Neural cell (in vitro differentiated cells): ENCODE data around the gene BEND7. TPM values are rescaled to one million over a fixed set of nuclear protein-coding genes. Genes with fewer than 3 reads are reported as not detected.

Experiments used
- H2AFZ ChIP-seq: fragments of 200-600, 300-800 bp; sonication (generic), shearing (Covaris generic); 2 replicates; pipeline ENCODE4 v1.6.0; 2014; ENCODE audit warnings: low read depth, mild to moderate bottlenecking, antibody characterized with exemption, low read length, moderate library complexity
- H3F3A ChIP-seq: fragments of 200-600 bp; shearing (Covaris generic); 2 replicates; pipeline ENCODE4 v1.6.1; 2016; ENCODE audit warnings: mild to moderate bottlenecking, moderate library complexity, mixed read lengths, antibody characterized with exemption, low read length; ENCODE audit not compliant: insufficient read depth, poor library complexity, severe bottlenecking
- H3K27ac ChIP-seq: fragments of 200-600, 300-800 bp; sonication (generic), shearing (Covaris generic); 2 replicates; pipeline ENCODE4 v1.5.1; 2014; ENCODE audit warnings: mild to moderate bottlenecking, low read length, moderate library complexity
- H3K27me3 ChIP-seq: fragments of 300-800, 200-600 bp; sonication (generic), shearing (Covaris generic); 2 replicates; pipeline ENCODE4 v1.6.0; 2014; ENCODE audit warnings: mild to moderate bottlenecking, low read depth, low read length, moderate library complexity; ENCODE audit not compliant: insufficient read depth
- H3K36me3 ChIP-seq: fragments of 300-800, 200-600 bp; sonication (generic), shearing (Covaris generic); 2 replicates; pipeline ENCODE4 v1.5.1; 2014; ENCODE audit warnings: mild to moderate bottlenecking, antibody characterized with exemption, low read length, moderate library complexity; ENCODE audit not compliant: insufficient read depth
- H3K4me2 ChIP-seq: fragments of 300-800, 200-600 bp; sonication (generic), shearing (Covaris generic); 2 replicates; pipeline ENCODE4 v1.6.0; 2014; ENCODE audit warnings: mild to moderate bottlenecking, low read length
- H3K4me3 ChIP-seq: fragments of 300-800, 200-600 bp; sonication (generic), shearing (Covaris generic); 2 replicates; pipeline ENCODE4 v1.5.1; 2014; ENCODE audit warnings: mild to moderate bottlenecking, low read length, moderate library complexity
- H3K79me2 ChIP-seq: fragments of 200-600 bp; shearing (Covaris generic); replicated peaks from 2 replicates; pipeline ENCODE4 v1.6.0; 2014; ENCODE audit warnings: mild to moderate bottlenecking, low read length, moderate library complexity; ENCODE audit not compliant: insufficient read depth
- H3K9ac ChIP-seq: fragments of 300-800, 200-600 bp; sonication (generic), shearing (Covaris generic); 2 replicates; pipeline ENCODE4 v1.6.1; 2016; ENCODE audit warnings: mild to moderate bottlenecking, low read length, mixed read lengths
- H3K9me2 ChIP-seq: fragments of 200-600 bp; shearing (Covaris generic); 2 replicates; pipeline ENCODE4 v1.6.1; 2016; ENCODE audit warnings: mild to moderate bottlenecking, low read length, mixed read lengths; ENCODE audit not compliant: insufficient read depth
- H3K9me3 ChIP-seq: fragments of 200-600, 300-800 bp; sonication (generic), shearing (Covaris generic); 2 replicates; pipeline ENCODE4 v1.6.1; 2016; ENCODE audit warnings: mild to moderate bottlenecking, mixed run types, low read length, moderate library complexity, mixed read lengths
- H4K20me1 ChIP-seq: fragments of 200-600 bp; shearing (Covaris generic); 2 replicates; pipeline ENCODE4 v1.6.1; 2016; ENCODE audit warnings: mild to moderate bottlenecking, mixed run types; ENCODE audit not compliant: insufficient read depth
- EP300 ChIP-seq: fragments of 450-650 bp; conservative IDR thresholded peaks from 2 replicates; pipeline ENCODE4 v1.6.1; 2014; ENCODE audit warnings: antibody characterized with exemption, mild to moderate bottlenecking, moderate library complexity; ENCODE audit not compliant: poor library complexity, severe bottlenecking
- EZH2 ChIP-seq: fragments of 200-600, 300-800 bp; shearing (Covaris generic), sonication (generic); IDR thresholded peaks from 2 replicates; pipeline ENCODE4 v1.6.1; 2014; ENCODE audit warnings: antibody characterized with exemption, low read length, borderline replicate concordance, mild to moderate bottlenecking; ENCODE audit not compliant: insufficient read depth, poor library complexity, severe bottlenecking
- MXI1 ChIP-seq: fragments of 450-650 bp; conservative IDR thresholded peaks from 2 replicates; pipeline ENCODE4 v1.6.1; 2014; ENCODE audit warnings: antibody characterized with exemption, mild to moderate bottlenecking; ENCODE audit not compliant: poor library complexity, severe bottlenecking
- POLR2AphosphoS5 ChIP-seq: IDR thresholded peaks from 2 replicates; pipeline ENCODE4 v1.6.1; 2012
- RAD21 ChIP-seq: fragments of 450-650 bp; conservative IDR thresholded peaks from 2 replicates; pipeline ENCODE4 v1.6.1; 2014; ENCODE audit warnings: antibody characterized with exemption, mild to moderate bottlenecking, moderate library complexity
- SMC3 ChIP-seq: fragments of 450-650 bp; conservative IDR thresholded peaks from 2 replicates; pipeline ENCODE4 v1.6.1; 2014; ENCODE audit warnings: antibody characterized with exemption, mild to moderate bottlenecking, moderate library complexity; ENCODE audit not compliant: poor library complexity
- TAF1 ChIP-seq: IDR thresholded peaks from 2 replicates; pipeline ENCODE4 v1.6.1; 2012; ENCODE audit warnings: low read depth
- polyA plus RNA-seq: library from polyadenylated mRNA; depleted of rRNA; stranded (reverse); fragments of >200 nt; gene quantifications from 2 replicates; pipeline ENCODE4 v1.2.3, GENCODE V29; 2014
- TF ChIP-seq, protein P1 (sequence below): fragments of 450-650 bp; IDR thresholded peaks from 2 replicates; pipeline ENCODE4 v1.5.1; 2014; ENCODE audit warnings: antibody characterized with exemption, mild to moderate bottlenecking, moderate library complexity; ENCODE audit not compliant: poor library complexity, severe bottlenecking
- TF ChIP-seq, protein P2 (sequence below): IDR thresholded peaks from 2 replicates; pipeline ENCODE4 v1.6.1; 2012; ENCODE audit warnings: borderline replicate concordance

BEND7 gene
- polyA plus RNA-seq, 1 donor from 2014 or later, result 5.1 TPM

DNA sequence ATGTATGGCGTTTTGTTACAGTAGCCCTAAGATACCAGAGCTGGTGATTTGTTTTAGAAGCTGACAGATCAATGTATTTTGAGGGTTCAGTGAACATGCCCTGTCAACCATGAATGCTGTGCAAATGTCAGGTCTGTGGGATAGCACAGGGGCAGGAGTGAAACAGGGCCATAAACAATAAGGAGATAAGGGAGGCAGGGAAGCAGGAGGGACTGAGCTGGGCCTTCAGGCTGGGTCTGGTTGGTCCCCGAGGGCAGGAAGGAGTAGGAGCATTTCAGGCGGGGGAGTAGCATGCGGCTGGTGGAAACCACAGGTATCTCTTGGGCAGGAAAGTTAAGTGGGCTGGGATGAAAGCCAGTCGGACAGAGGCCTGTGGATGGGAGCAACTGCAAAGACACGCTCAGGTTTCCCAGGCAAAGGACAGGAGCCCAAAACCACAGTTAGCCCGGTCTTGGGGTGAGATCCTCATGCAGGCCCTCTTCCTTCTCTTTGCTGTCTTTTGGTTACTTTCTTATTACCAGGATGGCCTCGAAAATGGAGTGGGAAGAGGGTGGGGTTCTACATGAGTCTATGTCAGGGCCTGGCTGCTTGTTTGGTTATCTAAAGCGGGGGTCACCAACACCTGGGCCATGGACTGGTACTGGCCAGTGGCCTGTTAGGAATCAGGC, 111.2 kb downstream of the BEND7 start:
- no peak overlapping the region for H3K4me2 ChIP-seq
- no peaks in the 10 kb centered on the region for H3K9me2 ChIP-seq
- no peak for TF ChIP-seq MXI1
- H4K20me1 ChIP-seq, result no peaks in the 10 kb centered on the region
- no peaks in the 10 kb centered on the region for H3K36me3 ChIP-seq
- H3F3A ChIP-seq, result no peaks in the 10 kb centered on the region
- no peak overlapping the region for H3K4me3 ChIP-seq
- H2AFZ ChIP-seq, result no peak overlapping the region
- no peak overlapping the region for H3K9ac ChIP-seq
- no peaks in the 10 kb centered on the region for H3K27me3 ChIP-seq
- H3K27ac ChIP-seq, result no peak overlapping the region
- peaks cover 3% of the 10 kb centered on the region for H3K9me3 ChIP-seq
- H3K79me2 ChIP-seq, result no peaks in the 10 kb centered on the region

DNA sequence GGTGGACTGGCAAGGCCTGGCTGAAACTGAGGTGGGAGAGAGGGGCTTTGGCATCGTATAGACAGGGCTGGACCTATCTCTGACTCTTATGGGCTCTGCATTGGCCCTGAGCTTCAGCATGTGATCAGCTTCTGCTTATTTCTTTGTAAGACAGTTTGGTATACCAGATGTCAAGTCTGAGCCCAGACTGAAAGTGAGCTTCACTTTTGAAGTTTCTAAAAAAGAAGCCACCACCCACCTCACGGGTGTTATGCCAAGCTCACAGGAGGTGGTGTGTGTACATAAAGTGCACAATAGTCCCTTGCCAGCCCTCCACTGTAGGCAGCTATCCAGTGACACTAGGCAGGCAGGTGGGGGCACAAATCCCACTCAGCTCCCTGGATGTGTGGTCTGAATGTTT, 112.1 kb downstream of the BEND7 start:
- Histone ChIP-seq H2AFZ (no peak overlapping the region), H4K20me1 (no peaks in the 10 kb centered on the region), H3K9me2 (no peaks in the 10 kb centered on the region), H3K27me3 (no peaks in the 10 kb centered on the region), H3K4me2 (no peak overlapping the region), H3K36me3 (no peaks in the 10 kb centered on the region), H3K9ac (no peak overlapping the region), H3K79me2 (no peaks in the 10 kb centered on the region), H3K4me3 (no peak overlapping the region), H3K9me3 (peaks cover 3% of the 10 kb centered on the region), H3K27ac (no peak overlapping the region), H3F3A (no peaks in the 10 kb centered on the region)
- no peak for TF ChIP-seq RAD21
- TF ChIP-seq EZH2, result no peak

DNA sequence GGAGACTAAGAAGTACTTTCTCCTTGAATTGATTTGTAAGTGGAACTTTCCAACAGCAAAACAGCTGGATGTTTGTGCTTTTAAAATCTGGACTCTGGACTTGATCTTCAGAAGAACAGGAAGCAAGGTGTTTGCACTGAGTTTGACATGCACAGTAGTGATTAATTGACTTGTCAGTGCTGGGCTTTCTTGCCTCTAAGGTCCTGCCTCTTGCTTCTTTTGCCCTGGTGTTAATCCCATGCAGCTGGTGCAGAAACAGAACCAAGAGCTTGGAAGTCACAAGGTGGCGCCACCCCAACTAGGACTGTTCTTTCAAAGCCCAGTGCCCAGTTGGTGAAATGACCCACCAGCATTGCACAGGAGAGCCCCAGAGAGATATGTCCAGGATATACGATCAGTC, 114.0 kb downstream of the BEND7 start:
- peaks cover 3% of the 10 kb centered on the region for H3K9me3 ChIP-seq
- no peaks in the 10 kb centered on the region for H3F3A ChIP-seq
- H3K4me2 ChIP-seq, result no peak overlapping the region
- no peaks in the 10 kb centered on the region for H3K27me3 ChIP-seq
- no peaks in the 10 kb centered on the region for H3K36me3 ChIP-seq
- H3K27ac ChIP-seq, result no peak overlapping the region
- TF ChIP-seq EZH2, result no peak
- TF ChIP-seq, protein P1, sequence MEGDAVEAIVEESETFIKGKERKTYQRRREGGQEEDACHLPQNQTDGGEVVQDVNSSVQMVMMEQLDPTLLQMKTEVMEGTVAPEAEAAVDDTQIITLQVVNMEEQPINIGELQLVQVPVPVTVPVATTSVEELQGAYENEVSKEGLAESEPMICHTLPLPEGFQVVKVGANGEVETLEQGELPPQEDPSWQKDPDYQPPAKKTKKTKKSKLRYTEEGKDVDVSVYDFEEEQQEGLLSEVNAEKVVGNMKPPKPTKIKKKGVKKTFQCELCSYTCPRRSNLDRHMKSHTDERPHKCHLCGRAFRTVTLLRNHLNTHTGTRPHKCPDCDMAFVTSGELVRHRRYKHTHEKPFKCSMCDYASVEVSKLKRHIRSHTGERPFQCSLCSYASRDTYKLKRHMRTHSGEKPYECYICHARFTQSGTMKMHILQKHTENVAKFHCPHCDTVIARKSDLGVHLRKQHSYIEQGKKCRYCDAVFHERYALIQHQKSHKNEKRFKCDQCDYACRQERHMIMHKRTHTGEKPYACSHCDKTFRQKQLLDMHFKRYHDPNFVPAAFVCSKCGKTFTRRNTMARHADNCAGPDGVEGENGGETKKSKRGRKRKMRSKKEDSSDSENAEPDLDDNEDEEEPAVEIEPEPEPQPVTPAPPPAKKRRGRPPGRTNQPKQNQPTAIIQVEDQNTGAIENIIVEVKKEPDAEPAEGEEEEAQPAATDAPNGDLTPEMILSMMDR, result no peak
- TF ChIP-seq, protein P2, sequence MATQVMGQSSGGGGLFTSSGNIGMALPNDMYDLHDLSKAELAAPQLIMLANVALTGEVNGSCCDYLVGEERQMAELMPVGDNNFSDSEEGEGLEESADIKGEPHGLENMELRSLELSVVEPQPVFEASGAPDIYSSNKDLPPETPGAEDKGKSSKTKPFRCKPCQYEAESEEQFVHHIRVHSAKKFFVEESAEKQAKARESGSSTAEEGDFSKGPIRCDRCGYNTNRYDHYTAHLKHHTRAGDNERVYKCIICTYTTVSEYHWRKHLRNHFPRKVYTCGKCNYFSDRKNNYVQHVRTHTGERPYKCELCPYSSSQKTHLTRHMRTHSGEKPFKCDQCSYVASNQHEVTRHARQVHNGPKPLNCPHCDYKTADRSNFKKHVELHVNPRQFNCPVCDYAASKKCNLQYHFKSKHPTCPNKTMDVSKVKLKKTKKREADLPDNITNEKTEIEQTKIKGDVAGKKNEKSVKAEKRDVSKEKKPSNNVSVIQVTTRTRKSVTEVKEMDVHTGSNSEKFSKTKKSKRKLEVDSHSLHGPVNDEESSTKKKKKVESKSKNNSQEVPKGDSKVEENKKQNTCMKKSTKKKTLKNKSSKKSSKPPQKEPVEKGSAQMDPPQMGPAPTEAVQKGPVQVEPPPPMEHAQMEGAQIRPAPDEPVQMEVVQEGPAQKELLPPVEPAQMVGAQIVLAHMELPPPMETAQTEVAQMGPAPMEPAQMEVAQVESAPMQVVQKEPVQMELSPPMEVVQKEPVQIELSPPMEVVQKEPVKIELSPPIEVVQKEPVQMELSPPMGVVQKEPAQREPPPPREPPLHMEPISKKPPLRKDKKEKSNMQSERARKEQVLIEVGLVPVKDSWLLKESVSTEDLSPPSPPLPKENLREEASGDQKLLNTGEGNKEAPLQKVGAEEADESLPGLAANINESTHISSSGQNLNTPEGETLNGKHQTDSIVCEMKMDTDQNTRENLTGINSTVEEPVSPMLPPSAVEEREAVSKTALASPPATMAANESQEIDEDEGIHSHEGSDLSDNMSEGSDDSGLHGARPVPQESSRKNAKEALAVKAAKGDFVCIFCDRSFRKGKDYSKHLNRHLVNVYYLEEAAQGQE, result no peak
- no peak for TF ChIP-seq POLR2AphosphoS5
- TF ChIP-seq MXI1, result no peak
- no peak for TF ChIP-seq EP300
- no peak for TF ChIP-seq RAD21
- TF ChIP-seq TAF1, result no peak
- no peak for TF ChIP-seq SMC3
- H3K4me3 ChIP-seq, result no peak overlapping the region
- H4K20me1 ChIP-seq, result no peaks in the 10 kb centered on the region
- H3K9ac ChIP-seq, result no peak overlapping the region
- no peaks in the 10 kb centered on the region for H3K9me2 ChIP-seq
- H3K79me2 ChIP-seq, result no peaks in the 10 kb centered on the region
- H2AFZ ChIP-seq, result no peak overlapping the region
